NOMO-1 treated with DMSO at 0.1 percent for 48 hours (cell line): ENCODE measurements around the gene HEY2.
"Not testable (repeated sequence)": the region's sequence is repeated elsewhere in the genome, so short reads cannot be mapped to it uniquely, and the experiment has no call there.

ENCODE experiments used
- DNase-seq: peaks from one replicate; lab custom pipeline; 2025; ENCODE audit not compliant: unreplicated experiment; lab: John Stamatoyannopoulos, UW

The HEY2 gene

GRCh38 chr6:125769147-125769783 lies 19.8 kb downstream of the HEY2 start:
- DNase-seq = no peak

DNA sequence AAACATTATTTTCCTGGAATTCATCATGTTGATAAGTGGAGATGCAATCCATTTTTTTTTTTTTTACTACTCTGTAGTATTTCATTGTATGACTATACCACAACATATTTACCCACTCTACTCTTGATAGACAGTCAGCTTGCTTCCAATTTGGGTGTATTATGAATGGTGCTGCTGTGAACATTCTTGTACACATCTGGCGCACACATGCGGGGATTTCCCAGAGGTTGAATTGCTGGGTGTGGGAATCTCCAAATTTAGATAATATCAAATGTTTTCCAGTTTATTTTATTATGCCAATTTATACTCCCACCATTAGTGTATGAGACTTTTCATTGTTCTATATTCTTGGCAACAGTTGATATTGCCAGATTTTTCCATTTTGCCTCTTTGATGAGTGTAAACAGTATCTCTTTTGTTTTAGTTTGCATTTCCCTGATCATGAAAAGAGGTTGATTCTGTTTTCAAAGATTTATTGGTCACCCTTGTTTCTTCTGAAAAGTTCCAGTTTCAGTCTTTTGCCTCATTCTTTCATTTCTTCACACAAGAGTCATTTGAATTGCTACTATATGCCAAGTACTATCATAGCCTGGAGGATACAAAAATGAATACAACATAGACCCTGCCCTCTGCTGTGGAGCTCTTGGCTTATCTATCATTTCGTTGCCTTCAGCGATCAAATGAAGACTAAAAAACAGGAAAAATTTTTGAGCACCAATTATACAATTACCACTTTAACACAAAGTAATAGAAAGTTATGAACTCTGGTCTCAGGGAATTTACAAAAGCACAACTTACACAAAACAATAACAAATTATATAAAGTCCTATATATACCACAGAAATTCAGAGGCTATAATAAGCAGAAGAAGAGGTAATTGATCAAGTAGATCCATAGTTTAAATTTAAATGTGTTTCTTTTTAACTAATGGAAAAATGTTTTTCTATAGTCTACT lies 24.2 kb downstream of the HEY2 start:
- DNase-seq = no peak

DNA sequence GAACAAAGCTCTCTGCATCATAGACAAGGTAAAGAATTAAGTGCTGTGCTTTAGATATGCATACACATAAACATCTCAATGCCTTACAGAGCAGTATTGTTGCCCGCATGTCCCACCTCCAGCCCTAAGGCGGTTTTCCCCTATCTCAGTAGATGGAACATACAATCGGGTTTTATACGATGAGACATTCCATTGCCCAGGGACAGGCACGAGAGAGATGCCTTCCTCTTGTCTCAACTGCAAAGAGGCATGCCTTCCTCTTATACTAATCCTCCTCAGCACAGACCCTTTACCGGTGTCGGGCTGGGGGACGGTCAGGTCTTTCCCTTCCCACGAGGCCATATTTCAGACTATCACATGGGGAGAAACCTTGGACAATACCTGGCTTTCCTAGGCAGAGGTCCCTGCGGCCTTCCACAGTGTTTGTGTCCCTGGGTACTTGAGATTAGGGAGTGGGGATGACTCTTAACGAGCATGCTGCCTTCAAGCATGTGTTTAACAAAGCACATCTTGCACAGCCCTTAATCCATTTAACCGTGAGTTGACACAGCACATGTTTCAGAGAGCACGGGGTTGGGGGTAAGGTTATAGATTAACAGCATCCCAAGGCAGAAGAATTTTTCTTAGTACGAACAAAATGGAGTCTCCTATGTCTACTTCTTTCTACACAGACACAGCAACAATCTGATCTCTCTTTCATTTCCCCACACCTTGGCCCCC lies 26.8 kb downstream of the HEY2 start:
- DNase-seq = not testable (repeated sequence)

DNA sequence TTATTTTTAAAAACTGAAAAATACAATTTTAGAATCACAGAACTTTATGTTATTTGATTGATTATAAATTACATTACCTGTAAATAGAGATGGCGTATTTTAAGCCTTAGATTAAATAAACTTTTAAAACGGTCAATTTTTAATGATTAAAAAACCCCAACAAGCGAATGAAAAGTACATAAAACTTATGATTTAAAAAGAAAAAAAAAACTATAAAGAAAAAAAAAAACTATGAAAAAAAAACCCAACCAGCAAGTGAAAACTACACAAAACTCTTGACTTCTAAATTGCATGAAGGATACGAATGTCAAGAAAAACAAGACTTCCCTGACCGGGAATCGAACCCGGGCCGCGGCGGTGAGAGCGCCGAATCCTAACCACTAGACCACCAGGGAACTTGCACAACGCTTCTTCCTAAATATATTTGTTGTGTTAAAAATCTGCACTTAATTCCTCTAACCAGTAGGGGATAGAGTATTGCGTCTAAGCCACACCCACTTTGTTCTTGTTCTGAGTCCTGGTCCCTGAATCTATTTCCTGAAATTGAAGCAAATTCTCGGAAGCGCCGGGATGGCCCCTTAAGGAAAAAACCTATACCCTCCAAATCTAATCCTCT lies 30.6 kb downstream of the HEY2 start:
- peak; percentile 92 for DNase-seq

- peak; percentile 90 for DNase-seq
Measured at GRCh38 chr6:125780540-125781313, 31.3 kb downstream of the HEY2 start.

GRCh38 chr6:125781314-125781868 lies 32.0 kb downstream of the HEY2 start:
- DNase-seq = no peak

DNA sequence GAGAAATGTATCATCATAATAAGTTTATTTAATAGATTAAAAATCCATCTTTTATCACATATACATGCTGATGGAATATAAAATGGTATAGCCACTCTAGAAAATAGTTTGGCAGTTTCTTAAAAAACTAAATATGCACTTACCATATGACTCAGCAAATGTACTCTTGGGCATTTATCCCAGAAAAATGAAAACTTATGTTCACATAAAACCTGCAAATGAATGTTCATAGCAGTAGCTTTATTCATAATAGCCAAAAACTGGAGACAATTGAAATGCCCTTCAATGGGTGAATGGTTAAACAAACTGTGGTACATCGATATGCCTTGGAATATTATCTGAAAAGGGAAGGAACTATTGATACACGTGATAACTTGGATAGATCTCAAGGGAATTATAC lies 34.9 kb downstream of the HEY2 start:
- no peak for DNase-seq

- peak; percentile 44 for DNase-seq
Measured at GRCh38 chr6:125787791-125788190, 38.4 kb downstream of the HEY2 start.

- no peak for DNase-seq
Measured at GRCh38 chr6:125789167-125789566, 39.7 kb downstream of the HEY2 start.

- no peak for DNase-seq
Measured at GRCh38 chr6:125789576-125790357, 40.3 kb downstream of the HEY2 start.

- DNase-seq = peak; percentile 72
Measured at GRCh38 chr6:125790358-125791150, 41.1 kb downstream of the HEY2 start, which contains the start of gene NCOA7. TSS of gene NCOA7 (plus strand) at chr6:125790960. CDS start at chr6:125815355, 24,395 bp downstream.

GRCh38 chr6:125791151-125791819 lies 41.9 kb downstream of the HEY2 start:
- peak; percentile 56 for DNase-seq

DNA sequence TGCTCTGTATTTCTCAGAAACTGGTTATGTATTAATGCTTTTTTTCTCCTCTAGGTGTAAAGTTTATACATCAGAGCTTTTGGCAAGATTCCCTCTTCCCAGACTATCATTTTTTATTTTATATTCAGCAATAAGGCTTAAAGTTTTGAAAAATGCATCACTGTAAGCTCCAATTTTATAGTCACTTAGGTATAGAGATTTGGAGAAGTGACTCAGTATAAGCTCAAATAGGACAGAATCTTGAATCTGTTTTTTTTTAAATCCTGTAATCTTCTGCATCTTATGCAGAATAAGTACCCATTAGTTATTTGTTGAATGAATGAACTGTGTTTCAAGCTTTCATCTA lies 42.4 kb downstream of the HEY2 start:
- DNase-seq = no peak

GRCh38 chr6:125792172-125792571 lies 42.7 kb downstream of the HEY2 start:
- DNase-seq = no peak

- DNase-seq = no peak
Measured at GRCh38 chr6:125792680-125793079, 43.2 kb downstream of the HEY2 start.

DNA sequence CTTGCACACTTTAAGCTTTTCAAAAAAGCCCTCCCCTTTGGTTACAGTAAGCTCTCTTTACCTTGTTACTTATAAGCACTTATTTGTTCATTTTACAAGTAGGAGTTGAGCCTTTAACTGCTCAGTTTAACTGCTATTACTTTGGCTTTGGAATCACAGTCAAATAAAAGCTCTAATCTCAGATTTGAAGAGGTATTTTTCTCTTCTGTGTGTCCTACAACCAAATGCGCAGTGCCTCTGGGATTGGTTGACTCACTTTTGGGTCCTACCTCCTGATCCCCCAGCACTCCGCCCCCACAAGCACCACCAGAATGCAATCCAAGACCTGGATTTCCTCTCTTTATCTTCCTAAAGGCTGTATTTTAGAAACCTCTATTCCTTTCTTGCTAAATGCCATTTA lies 43.8 kb downstream of the HEY2 start:
- DNase-seq = no peak

- no peak for DNase-seq
Measured at GRCh38 chr6:125793863-125794262, 44.4 kb downstream of the HEY2 start.
